ACC112 (cell line): Measurements from ENCODE around the gene PRDM16.
"Not testable (repeated sequence)": the region's sequence is repeated elsewhere in the genome, so short reads cannot be mapped to it uniquely, and the experiment has no call there.

Experiments used
- H2AFZ ChIP-seq: fragments of 200-600 bp; sonication (generic); one replicate; pipeline ENCODE4 v1.6.0; 2017; ENCODE audit warnings: antibody characterized with exemption, low read length; ENCODE audit not compliant: unreplicated experiment
- H3K27ac ChIP-seq: fragments of 200-600 bp; sonication (generic); 2 replicates; pipeline ENCODE4 v1.5.1; 2014; ENCODE audit warnings: low read depth, mild to moderate bottlenecking, antibody characterized with exemption, low read length, moderate library complexity
- H3K27me3 ChIP-seq: fragments of 200-600 bp; sonication (generic); 2 replicates; pipeline ENCODE4 v1.6.1; 2014; ENCODE audit warnings: mild to moderate bottlenecking, antibody characterized with exemption, low read length, moderate library complexity, mixed read lengths; ENCODE audit not compliant: insufficient read depth
- H3K36me3 ChIP-seq: fragments of 200-600 bp; sonication (generic); 2 replicates; pipeline ENCODE4 v1.6.1; 2016; ENCODE audit warnings: mild to moderate bottlenecking, antibody characterized with exemption, low read length, moderate library complexity, mixed read lengths; ENCODE audit not compliant: insufficient read depth
- H3K4me1 ChIP-seq: fragments of 200-600 bp; sonication (generic); one replicate; pipeline ENCODE4 v1.6.1; 2016; ENCODE audit warnings: low read length, mixed read lengths; ENCODE audit not compliant: insufficient read depth, unreplicated experiment, control insufficient read depth
- H3K4me3 ChIP-seq: fragments of 200-600 bp; sonication (generic); 2 replicates; pipeline ENCODE4 v1.5.1; 2014; ENCODE audit warnings: mild to moderate bottlenecking, low read depth, low read length
- H3K79me2 ChIP-seq: fragments of 200-600 bp; sonication (generic); one replicate; pipeline ENCODE4 v1.6.0; 2016; ENCODE audit warnings: low read length; ENCODE audit not compliant: control insufficient read depth, unreplicated experiment, insufficient read depth

PRDM16 gene

DNA sequence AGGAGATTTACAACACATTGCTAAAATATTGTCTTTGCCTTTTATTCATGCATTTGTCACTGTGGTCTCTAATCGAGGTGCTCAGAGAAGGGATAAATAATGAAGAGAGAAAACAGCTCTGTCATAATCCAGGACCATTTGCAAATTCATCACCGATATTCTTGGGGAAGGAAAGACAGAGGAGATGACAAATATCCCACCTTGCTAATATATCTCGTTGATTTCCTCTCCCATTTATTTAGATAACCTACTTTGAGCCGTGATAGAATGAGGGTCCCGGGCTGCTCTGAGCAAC lies 86.9 kb downstream of the PRDM16 start:
- Histone ChIP-seq H3K4me3 (no peak overlapping the region), H3K27ac (no peak overlapping the region), H3K27me3 (no peaks in the 10 kb centered on the region), H3K36me3 (no peaks in the 10 kb centered on the region), H2AFZ (no peak overlapping the region), H3K79me2 (no peaks in the 10 kb centered on the region), H3K4me1 (no peaks in the 10 kb centered on the region)

DNA sequence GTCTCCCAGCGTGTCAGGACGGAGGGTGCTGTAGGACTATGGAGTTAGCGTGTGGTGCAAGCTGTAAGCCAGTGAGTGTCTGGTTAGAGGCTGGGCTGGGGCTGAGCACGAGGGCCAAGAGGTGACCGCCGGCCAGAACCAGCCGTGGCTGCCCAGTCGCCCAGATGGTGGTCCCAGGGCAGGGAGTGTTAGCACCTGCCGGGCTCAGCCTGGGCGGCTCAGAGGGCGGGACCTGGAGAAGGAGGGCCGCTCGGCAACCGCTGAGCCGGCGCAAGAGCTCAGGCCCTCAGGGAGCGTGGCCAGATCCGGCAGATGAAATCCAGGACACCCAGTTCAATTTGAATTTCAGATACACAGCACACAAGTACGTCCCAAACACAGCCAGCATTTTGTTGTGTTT lies 87.9 kb downstream of the PRDM16 start:
- Histone ChIP-seq H3K4me3 (no peak overlapping the region), H3K36me3 (no peaks in the 10 kb centered on the region), H3K27ac (no peak overlapping the region), H3K4me1 (no peaks in the 10 kb centered on the region), H3K79me2 (no peaks in the 10 kb centered on the region), H3K27me3 (no peaks in the 10 kb centered on the region), H2AFZ (no peak overlapping the region)

GRCh38 chr1:3158347-3158746 lies 89.3 kb downstream of the PRDM16 start:
- Histone ChIP-seq H3K36me3 (no peaks in the 10 kb centered on the region), H3K27ac (no peak overlapping the region), H3K4me3 (no peak overlapping the region), H3K27me3 (no peaks in the 10 kb centered on the region), H2AFZ (no peak overlapping the region), H3K4me1 (no peaks in the 10 kb centered on the region), H3K79me2 (no peaks in the 10 kb centered on the region)

DNA sequence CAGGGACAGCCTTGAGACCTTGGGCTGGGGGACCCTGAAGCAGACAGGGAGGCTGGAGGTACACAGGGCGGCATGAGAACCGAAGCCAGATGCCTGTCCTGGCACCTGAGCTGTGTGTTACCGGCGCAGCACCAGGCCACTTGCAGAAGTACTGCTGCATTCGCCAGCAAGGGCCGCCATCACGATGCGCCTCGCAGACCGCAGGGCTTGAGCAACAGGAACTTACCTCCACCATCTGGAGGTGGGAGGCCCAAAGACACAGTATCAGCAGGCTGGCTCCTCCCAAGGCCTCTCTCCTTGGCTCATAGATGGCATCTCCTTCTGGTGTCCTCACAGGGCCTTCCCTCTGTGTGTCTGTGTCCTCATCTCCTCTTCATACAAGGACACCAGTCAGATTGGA lies 90.1 kb downstream of the PRDM16 start:
- Histone ChIP-seq H3K4me3 (no peak overlapping the region), H3K27ac (no peak overlapping the region), H3K79me2 (no peaks in the 10 kb centered on the region), H2AFZ (no peak overlapping the region), H3K36me3 (no peaks in the 10 kb centered on the region), H3K4me1 (no peaks in the 10 kb centered on the region), H3K27me3 (no peaks in the 10 kb centered on the region)

DNA sequence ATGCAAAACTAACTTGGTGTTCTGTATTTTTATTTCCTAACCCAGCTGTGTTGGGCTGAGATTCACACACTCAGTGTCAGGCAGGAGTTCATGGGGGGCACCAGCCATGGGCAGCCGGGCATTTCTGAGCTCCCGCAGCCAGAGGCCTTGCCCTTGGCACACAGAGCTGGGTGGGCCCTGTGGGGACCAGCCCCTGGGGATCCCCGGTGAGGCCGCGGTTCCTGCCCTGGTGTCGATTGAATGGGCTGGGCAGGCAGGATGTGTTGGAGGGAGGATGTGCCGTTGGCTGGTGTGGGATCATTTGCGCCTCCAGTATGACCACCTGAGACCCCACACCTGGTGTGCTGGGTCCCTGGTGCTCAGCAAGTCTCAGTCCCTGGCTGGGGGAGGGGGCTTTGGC lies 91.0 kb downstream of the PRDM16 start:
- Histone ChIP-seq H3K36me3 (no peaks in the 10 kb centered on the region), H3K27me3 (no peaks in the 10 kb centered on the region), H3K4me1 (no peaks in the 10 kb centered on the region), H3K79me2 (no peaks in the 10 kb centered on the region), H2AFZ (no peak overlapping the region), H3K4me3 (no peak overlapping the region), H3K27ac (no peak overlapping the region)

- Histone ChIP-seq H3K27me3 (no peaks in the 10 kb centered on the region), H3K36me3 (no peaks in the 10 kb centered on the region), H2AFZ (no peak overlapping the region), H3K4me1 (no peaks in the 10 kb centered on the region), H3K79me2 (no peaks in the 10 kb centered on the region), H3K4me3 (no peak overlapping the region), H3K27ac (no peak overlapping the region)
Measured at GRCh38 chr1:3160647-3161145, 91.7 kb downstream of the PRDM16 start.

GRCh38 chr1:3161176-3161840 lies 92.3 kb downstream of the PRDM16 start:
- H2AFZ ChIP-seq: no peak overlapping the region
- H3K27me3 ChIP-seq: no peaks in the 10 kb centered on the region
- H3K4me3 ChIP-seq: no peak overlapping the region
- no peaks in the 10 kb centered on the region for H3K36me3 ChIP-seq
- H3K27ac ChIP-seq: no peak overlapping the region
- H3K4me1 ChIP-seq: no peaks in the 10 kb centered on the region
- H3K79me2 ChIP-seq: no peaks in the 10 kb centered on the region

DNA sequence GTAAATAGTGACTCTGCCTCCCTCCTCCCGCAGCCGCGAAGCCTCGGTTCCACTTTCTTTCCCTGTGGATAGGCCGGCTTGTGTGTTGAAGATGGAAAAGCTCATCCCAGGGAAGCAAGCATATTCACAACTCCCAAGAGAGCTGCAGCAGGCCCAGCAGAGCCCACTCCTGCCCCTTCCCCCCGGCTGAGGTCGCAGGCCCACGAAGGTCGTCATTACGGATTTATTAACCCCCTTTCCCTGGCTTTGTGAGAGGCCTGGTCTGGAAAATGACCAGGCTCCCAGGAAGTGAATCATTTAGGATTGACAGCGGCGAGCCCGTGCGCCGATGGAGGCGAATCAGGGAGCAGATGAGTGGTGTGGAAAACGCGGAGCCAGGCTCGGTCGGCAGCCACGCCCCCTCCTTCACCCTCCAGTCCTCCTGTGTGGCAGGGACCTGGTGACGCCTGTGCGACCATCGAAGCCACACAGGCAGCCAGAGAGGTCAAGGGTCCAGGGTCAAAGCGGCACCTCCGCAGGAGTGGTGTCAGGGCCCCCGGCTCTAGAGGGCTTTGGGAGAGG lies 93.4 kb downstream of the PRDM16 start:
- no peak overlapping the region for H3K4me3 ChIP-seq
- no peak overlapping the region for H3K27ac ChIP-seq
- H3K36me3 ChIP-seq: no peaks in the 10 kb centered on the region
- H2AFZ ChIP-seq: no peak overlapping the region
- H3K4me1 ChIP-seq: no peaks in the 10 kb centered on the region
- no peaks in the 10 kb centered on the region for H3K27me3 ChIP-seq
- H3K79me2 ChIP-seq: no peaks in the 10 kb centered on the region

- Histone ChIP-seq H3K27ac (no peak overlapping the region), H2AFZ (no peak overlapping the region), H3K4me1 (no peaks in the 10 kb centered on the region), H3K27me3 (no peaks in the 10 kb centered on the region), H3K4me3 (no peak overlapping the region), H3K79me2 (no peaks in the 10 kb centered on the region), H3K36me3 (no peaks in the 10 kb centered on the region)
Measured at GRCh38 chr1:3163356-3163755, 94.4 kb downstream of the PRDM16 start.

GRCh38 chr1:3164671-3165070 lies 95.7 kb downstream of the PRDM16 start:
- H3K27me3 ChIP-seq: no peaks in the 10 kb centered on the region
- H3K36me3 ChIP-seq: no peaks in the 10 kb centered on the region
- no peak overlapping the region for H3K4me3 ChIP-seq
- no peaks in the 10 kb centered on the region for H3K79me2 ChIP-seq
- H3K4me1 ChIP-seq: no peaks in the 10 kb centered on the region
- H2AFZ ChIP-seq: no peak overlapping the region
- no peak overlapping the region for H3K27ac ChIP-seq

DNA sequence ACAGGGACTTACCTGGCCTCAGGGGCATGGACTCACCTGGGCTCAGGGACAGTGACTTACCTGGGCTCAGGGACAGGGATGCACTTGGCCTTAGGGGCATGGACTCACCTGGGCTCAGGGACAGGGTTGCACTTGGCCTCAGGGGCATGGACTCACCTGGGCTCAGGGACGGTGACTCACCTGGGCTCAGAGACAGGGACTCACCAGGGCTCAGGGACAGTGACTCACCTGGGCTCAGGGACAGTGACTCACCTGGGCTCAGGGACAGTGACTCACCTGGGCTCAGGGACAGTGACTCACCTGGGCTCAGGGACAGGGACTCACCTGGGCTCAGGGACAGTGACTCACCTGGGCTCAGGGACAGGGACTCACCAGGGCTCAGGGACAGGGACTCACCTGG lies 96.2 kb downstream of the PRDM16 start:
- not testable (repeated sequence) for H3K36me3 ChIP-seq, H3K27ac ChIP-seq, H3K4me3 ChIP-seq, H3K79me2 ChIP-seq, H3K4me1 ChIP-seq, H2AFZ ChIP-seq, H3K27me3 ChIP-seq
